H4 (cell line): ENCODE data around the gene PCDHA1. TPM values are rescaled to one million over a fixed set of nuclear protein-coding genes. Genes with fewer than 3 reads are reported as not detected.

ENCODE experiments used
- DNase-seq: peaks from one replicate; pipeline ENCODE4 v3.0.0-alpha.2; 2015; ENCODE audit warnings: low spot score
- total RNA-seq: library from RNA; depleted of rRNA; stranded (reverse); fragments of >200 nt; shearing (Covaris generic); gene quantifications from 2 replicates; pipeline ENCODE4 v1.2.3, GENCODE V29; 2014

PCDHA1 gene
- total RNA-seq, 1 experiment from 2014 or later, result 0.56 TPM

- no peak for DNase-seq
Observed at GRCh38 chr5:140988608-140989007, 202.7 kb downstream of the PCDHA1 start.

DNA sequence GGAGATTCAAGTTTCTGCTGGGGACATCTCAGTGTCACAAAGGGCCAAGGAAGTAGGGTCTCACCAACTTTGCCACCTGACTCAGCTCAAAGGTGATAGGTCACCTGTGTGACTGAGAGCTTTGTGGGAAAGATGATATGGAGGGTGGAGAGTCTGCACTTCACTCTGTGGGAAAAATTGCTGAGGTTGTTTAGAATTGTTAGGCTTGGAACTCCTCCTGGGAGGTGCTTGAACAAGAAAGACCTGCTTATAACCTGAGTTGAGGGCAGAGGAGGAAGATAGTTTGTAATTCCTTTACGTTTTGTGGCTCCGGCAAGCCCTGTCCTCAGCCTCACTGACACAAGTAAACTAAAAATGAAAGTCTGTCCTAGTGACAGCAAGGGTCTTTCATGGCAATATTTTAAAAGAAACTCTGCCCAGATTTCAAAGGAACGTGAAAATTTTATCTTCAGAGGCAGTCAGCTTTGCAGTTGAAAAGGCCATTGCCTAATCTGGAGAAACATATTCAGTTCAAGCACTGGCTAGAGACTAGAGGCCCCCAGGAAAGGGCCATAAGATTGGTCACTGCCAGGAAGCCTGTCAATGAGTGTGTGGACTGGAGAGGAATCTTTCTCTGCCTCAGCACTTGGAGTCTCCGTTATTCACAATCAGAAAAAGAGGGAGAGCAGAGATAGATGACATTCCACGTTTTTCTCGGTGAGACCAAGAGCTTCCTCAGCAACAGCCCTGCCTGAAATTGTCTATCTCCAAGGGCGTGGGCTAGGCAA is 203.5 kb downstream of the PCDHA1 start:
- no peak for DNase-seq

DNA sequence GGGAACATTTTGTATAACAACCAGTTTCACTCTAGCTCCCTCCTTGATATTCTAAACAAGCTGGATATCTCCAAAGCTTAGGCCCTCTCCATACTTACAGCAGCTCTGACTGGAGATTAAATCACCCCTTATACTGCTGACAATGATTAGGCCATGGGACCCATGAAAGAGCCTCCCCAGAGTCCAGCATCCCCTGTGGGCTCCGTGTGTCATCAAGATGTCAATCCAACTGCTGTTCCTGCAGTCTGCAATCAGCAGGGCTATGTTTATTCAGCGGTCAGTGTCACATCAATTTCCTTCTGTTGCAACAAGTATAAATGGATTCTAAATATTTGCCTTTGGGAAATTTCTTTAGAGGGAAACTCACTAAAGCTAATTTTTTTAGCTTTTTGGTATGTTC is 206.9 kb downstream of the PCDHA1 start:
- no peak for DNase-seq

DNA sequence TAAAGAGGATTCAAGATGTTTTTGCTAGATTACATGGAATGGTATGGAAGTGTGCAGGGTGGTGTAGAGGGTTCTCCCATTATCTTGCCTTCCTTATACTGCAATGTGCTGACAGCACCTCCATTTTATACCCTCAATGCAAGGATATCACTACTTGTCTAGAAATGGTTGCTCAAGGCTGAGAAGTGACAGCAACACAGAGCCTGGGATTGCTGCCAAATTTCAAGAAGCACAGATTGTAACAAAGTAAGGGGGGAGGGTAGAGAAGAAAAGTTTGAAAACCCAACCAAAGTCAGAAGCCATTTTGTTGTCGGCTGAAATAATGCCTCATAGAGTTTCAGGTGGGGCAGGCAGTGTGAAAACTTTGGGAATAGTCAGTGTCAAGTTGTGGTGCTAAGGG is 210.1 kb downstream of the PCDHA1 start:
- peak; percentile 42 for DNase-seq

DNA sequence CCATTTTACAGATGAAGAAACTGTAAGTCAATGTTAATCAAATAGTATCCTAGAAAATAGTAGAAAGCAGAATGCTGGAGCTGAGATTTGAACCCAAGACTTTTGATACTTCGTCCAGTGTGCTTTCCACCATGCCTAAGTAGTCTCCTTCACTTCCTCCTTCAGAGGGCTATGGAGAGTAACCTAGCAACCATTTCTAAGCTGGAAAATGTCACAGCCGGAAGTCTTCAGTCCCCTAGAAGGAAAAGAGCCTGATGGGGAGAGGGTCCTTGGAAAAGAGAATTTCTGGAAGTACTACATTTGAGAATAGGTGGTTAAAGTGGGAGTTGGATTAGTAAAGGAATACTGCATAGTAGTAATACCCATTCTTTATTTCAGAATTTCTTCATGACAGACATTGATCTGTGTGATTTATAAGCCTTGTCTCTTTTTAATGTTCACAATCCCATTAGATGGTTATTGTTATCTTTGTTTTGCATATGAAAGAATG is 213.0 kb downstream of the PCDHA1 start:
- DNase-seq, result no peak

DNA sequence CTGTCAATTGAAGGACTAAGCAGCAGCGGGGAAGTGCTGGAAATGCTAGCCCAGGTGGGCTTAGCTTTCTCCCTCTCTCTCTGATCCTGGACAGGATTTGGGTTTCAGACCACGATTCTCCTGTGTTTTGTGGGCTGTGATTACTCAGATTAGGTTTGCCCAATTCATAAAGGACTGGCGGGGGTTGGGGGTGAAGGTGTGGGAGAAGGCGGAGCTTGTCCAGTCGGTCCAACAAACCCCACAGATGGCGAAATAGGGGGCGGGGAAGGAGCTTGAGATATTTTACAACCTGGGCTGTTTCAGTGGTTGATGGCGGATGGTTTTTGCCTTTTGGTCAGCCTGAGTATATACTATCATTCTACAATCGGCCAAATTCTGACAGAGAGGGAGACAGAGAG is 215.5 kb downstream of the PCDHA1 start:
- DNase-seq, result peak; percentile 42

GRCh38 chr5:141001844-141002604 is 216.1 kb downstream of the PCDHA1 start:
- peak; percentile 57 for DNase-seq

DNA sequence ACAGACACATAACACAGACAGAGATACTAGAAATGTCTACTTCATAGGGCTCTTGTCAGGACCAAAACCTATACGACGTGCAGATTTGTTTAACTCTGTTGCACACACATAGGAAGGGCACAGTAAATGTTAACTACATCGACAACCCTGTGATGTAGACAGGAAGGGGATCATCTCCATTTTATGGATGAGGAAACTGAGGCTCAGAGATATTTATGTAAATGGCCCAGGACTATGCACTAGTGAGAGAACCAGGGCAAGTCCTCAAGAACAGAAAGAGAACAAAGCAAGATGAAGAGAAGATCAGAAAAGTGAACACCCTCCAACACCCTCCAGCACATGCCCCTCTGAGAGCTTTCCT is 216.6 kb downstream of the PCDHA1 start:
- no peak for DNase-seq

DNA sequence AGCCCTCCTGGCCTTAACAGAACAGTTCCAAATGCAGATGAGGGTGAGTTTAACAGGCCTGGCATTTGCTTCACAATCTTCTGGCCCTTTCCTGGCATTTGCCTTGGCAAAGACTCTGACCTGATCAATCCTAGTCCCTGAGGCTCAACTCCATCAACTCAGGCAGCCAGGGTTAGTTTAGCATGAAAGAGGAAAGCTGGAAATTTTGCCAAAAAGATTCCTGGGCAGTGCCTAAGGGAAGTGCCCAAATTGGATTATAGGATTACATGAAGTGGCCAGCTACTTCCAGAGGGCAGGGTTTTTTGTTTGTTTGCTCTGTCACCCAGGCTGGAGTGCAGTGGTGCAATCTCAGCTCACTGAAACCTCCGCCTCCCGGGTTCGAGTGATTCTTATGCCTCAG is 217.1 kb downstream of the PCDHA1 start:
- DNase-seq, result no peak

DNA sequence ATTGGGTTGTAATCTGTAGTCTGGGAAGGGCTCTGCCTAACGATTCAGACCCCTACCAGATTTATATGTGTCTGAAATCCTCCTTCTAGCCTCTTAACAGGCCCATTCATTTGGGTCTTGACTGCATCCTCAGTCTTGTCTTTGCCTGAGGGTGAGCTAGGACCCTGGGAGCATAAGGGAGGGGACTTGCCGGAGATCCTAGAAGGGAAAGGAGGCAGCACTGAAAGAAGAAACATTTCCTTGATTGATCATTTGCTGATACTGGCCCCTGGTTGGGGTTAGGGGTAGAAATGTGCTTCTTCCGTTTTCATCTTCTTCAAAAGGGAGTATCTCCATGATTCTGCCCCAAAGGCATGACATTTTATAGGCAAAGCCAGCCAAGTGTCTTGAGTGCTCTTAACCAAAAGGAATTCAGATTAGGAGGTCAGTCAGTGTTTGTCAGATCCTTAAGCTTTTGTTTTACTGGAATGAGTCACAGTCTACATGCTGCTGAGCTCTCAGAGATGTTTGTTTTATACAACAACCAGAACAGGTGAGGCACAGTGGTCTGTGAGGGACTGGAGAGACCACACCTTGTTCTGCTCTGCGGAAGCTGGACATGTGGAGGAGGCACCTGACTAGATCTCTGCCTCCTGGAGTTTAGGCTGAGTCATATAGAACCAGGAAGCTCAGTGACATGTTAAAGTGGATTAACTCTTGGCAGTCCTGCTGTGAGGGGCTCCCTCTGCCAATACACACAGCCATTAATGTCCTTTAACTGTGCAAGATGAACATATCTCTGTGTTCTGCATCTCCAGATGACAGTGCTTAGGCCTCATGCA is 218.1 kb downstream of the PCDHA1 start:
- DNase-seq, result peak; percentile 77

DNA sequence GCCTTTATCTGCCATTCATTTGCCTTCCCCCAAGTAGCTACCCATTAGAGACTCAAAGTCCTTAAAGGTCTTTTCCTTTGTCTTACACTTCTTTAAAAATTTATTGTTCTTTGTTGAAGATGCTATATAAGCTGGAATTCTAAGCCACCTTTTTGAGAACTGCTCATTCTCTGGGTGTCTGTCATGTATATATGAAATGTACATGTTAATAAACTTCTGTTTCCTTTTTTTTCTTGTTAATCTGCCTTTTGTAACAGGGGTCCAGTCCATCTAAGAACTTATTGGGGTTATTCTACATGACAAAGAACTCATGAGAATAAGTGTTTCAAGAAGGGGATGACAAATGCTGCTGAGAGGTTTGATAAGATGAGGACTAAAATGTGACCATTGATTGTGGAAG is 221.9 kb downstream of the PCDHA1 start:
- DNase-seq, result no peak

DNA sequence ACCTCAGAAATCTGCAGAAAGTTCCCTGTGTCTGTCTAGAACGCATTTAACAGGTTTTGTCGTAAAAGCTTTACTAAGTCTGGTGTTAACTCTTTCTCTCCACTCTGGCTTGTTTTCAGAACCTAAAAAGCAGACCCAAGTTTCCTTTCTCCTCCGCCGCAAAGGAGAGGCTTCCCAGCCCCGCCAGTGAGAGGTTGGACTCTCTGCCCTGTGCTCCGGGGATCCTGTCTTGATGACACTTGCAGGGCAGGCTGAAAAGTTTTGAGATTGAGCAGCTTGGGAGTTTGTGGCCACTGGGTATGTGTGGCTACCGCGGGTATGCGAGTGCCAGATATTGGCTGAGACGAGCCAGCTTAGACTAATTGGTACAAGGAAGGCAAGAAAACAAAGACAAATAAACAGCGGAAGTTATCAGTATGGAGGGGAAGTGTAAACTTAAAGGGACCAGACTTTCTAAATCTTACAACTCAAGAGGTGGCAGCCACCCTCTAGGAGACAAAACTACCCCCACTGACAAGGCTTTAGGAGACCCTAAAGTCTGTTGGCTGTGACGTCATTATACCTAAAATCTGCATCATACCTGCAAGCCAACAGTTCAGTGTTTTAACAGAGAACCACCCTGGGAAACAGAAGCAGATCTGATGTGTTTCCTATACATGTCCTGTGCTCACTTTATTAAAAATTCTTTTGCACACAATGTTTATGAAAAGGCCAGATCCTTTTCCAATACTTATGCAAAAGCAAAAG is 224.3 kb downstream of the PCDHA1 start:
- no peak for DNase-seq

GRCh38 chr5:141017943-141018342 is 232.0 kb downstream of the PCDHA1 start:
- DNase-seq, result no peak

GRCh38 chr5:141022384-141022783 is 236.4 kb downstream of the PCDHA1 start:
- DNase-seq, result no peak

DNA sequence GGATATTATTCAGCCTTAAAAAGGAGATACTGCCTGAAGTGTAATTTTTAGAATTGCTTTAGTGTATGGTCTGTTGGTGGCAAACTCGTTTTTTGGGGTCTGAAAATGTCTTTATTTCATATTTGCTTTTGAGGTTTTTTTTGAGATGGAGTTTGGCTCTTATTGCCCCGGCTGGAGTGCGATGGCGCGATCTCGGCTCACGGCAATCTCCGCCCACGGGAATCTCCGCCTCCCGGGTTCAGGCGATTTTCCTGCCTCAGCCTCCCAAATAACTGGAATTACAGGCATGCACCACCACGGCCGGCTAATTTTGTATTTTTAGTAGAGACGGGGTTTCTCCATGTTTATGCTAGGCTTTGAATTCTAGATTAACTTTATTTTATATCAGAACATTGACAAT is 245.1 kb downstream of the PCDHA1 start:
- no peak for DNase-seq

DNA sequence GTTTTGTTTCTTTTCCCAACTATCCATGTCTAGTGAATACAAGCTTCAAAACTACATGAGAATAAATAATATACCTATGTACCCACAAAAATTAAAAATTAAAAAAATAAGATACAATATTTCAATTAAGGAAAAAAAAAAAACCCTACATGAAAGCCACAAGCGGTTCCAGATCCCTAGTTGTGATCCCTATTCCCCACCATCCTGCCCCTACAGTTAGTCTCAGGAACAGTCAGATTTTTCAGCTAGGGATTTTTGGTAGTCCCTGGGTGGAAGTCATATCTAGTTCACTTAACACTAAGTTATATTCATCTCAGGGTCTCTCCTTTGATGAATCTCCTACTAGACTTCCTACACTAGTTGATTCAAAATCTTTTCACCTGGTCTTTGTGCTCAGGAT is 246.7 kb downstream of the PCDHA1 start:
- DNase-seq, result no peak

DNA sequence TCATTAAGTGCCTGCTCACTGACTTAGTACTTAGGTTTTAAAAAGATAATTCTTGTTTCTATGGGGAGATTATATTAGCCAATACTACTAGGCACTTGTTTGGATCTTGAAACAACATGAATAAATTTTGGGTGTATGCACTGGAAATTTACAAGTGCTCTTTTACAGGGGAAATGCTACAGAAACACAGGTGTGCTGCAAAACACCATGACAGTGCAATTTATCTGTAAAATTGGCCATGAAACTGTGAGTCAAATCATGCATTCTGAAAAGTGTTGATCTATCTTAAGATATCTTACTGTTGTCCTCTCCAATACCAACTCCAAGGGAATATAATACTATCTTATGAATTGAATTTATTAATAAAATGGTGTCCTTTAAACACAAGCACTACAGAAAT is 253.1 kb downstream of the PCDHA1 start:
- DNase-seq, result no peak

- DNase-seq, result no peak
Observed at GRCh38 chr5:141039517-141039916, 253.6 kb downstream of the PCDHA1 start.

DNA sequence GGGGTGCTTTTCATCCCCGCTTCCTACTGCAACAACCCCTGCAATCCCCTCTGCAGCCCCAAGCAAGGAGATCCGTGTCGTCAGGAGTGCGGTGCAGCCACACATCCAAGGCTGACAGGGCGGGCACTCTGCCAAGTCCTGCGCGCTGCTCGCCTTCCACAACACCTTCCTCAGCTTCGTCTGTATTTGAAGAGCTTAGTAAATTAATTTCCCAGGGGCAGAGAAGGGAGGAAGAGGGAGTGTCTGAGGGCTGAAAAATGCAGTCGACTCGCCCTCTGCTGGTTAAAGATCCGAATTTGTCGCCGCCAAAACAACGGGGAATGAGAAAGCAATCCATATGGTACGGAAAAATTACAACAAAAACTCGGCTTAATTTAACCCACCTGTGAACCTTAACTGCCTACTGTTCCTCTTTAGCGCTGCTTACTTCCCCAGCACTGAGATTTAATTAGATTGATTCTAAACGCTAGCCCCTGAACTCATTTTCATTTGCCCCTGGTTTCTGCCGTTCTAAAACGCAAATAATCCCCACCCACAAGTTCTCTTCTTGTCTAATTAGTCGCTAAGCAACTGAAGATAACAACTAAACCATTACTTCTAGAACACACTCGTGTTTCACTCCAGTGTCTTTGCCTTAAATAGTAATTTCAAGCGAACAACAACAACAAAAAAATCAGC is 254.3 kb downstream of the PCDHA1 start:
- DNase-seq, result peak; percentile 62

DNA sequence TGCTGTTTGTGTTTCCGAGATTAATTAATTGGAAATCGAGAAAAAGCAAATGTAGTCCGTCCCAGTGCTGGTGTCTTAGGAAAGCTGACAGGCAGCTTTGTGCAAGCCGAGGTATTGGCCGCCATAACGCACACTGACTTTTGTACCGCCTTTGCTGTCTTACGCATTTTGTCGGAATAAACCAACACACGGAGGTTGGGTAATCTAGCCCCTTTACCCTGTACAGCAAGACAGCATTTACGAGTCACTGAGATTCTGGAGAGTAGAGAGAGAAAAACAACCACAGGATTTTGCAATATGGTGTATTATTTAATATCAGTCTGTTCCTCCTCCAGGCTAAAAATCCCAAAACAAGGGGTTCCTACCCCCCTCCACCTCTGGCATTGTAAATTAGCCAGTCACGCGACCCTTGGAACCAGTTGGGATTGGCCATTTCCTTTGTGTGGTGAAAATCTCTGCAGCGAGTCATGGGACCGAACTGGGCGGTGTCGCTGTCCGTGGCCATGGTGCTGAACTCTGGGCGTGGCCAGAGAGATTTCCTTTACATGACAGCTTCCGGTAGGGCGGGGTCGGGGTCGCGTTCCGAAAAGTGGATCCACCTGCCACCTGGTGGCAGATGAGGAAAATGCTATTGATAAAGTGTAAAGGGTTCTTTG is 255.0 kb downstream of the PCDHA1 start:
- DNase-seq, result peak; percentile 96

- DNase-seq, result no peak
Observed at GRCh38 chr5:141041427-141041785, 255.5 kb downstream of the PCDHA1 start.
